HG03571 (cell line): Measurements from ENCODE around the gene PIBF1.
"Not testable (repeated sequence)": the region's sequence is repeated elsewhere in the genome, so short reads cannot be mapped to it uniquely, and the experiment has no call there.

Experiments
- ATAC-seq: cut with Tn5 transposase; IDR thresholded peaks from one replicate; pipeline ENCODE4 v1.9.1; 2021; ENCODE audit not compliant: unreplicated experiment

Gene PIBF1

DNA sequence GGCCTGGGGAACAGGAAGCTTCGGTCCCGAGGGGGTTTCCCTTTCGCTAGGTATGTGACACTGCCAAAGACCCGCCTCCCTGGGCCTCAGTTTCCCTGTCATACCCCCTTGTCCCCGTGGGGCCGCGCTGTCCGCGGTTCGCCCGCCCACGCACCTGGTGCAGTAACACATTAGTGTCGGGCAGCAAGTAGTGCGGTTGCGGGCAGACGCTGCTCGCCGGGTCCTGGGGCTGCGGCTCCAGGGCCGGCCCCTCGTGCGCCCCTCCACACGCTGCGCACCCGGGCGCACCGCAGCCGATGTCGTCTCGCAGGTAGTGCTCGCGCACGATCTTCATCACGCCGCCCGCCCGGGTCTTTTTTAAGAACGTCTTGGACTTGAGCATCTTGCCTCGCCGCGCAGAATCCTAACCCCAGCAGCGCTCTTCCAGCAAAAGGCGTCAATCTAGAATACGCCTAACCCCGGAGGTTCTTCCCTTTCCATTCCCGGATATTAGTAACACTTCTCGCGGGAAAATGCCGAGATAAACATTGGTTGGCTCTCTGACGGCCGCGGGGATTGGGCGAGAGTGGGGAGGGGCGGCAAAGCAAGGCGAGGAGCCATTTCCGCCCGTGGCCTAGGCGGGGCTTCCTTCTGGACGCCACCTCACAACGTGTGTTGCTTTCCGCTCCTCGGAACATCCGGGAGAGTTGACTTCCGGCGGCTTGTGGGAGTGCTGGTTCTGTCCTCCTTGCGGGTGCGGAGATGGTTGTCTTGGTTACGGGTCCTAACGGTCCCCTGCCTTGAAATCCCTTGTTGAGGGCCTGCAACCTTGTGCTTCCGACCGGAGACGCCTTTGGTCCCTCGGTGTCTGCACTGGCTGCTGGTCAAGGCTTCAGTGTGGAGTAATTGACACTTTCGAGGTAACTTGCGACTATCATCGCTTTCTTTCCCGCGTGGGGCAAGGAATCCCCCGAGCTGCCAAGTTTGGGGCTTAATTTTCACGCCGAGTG is at the start of gene PIBF1, which contains the start of gene DIS3:
Gene PIBF1, plus strand, starts transcription at position 683 of the 989 bp plus-strand sequence. CDS start 1,337 bp downstream, outside the sequence.
Gene DIS3, minus strand, starts transcription at position 450 of the 989 bp plus-strand sequence. Its CDS starts 68 bp downstream, at position 382.
- ATAC-seq = peak; percentile 97

DNA sequence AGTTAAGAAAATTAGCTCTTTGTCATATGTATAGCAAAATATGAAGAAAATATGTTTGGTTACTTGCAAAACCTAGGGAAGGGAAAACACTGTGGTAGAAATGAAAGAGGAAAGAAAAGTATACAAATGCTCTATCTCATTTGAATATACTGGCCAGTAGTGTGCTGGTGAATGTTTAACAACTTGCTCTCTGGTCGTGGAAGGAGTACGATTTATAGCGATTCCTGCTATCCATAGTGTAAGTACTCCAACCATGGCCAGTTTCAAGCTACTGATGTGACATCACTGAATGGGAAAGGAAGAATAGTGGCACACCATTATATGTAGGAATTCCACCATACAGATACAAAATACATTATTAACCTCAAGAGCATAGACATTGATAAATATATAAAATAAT is 44.9 kb upstream of the PIBF1 start:
- ATAC-seq = no peak

- ATAC-seq = no peak
Measured at GRCh38 chr13:72740015-72740414, 41.9 kb upstream of the PIBF1 start.

- ATAC-seq = no peak
Measured at GRCh38 chr13:72745260-72745659, 36.7 kb upstream of the PIBF1 start.

- ATAC-seq = no peak
Measured at GRCh38 chr13:72751220-72751619, 30.7 kb upstream of the PIBF1 start.

DNA sequence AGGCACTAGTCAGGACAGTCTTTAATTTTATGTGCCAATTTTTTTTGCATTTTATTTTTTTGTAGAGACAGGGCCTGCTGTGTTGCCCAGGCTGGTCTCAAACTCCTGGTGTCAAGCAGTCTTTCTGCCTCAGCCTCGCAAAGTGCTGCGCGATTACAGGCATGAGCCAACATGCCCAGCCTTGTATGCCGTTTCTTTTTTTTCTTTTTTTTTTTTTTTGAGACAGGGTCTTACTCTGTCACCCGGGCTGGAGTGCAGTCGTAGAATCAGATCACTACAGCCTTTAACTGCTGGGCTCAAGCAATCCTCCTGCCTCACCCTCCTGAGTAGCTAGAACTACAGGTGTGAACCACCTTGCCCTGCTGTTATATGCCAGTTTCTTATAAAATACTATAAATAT is 27.8 kb upstream of the PIBF1 start:
- no peak for ATAC-seq

- ATAC-seq = no peak
Measured at GRCh38 chr13:72757792-72758535, 24.0 kb upstream of the PIBF1 start.

GRCh38 chr13:72760189-72760588 is 21.7 kb upstream of the PIBF1 start:
- ATAC-seq = no peak

GRCh38 chr13:72763411-72763810 is 18.5 kb upstream of the PIBF1 start:
- ATAC-seq = no peak

- ATAC-seq = no peak
Measured at GRCh38 chr13:72774019-72774418, 7.9 kb upstream of the PIBF1 start.

- ATAC-seq = no peak
Measured at GRCh38 chr13:72782717-72783116, 784 bp downstream of the PIBF1 start.

GRCh38 chr13:72784679-72785078 is 2.7 kb downstream of the PIBF1 start:
- ATAC-seq = not testable (repeated sequence)

- ATAC-seq = no peak
Measured at GRCh38 chr13:72788831-72789230, 6.9 kb downstream of the PIBF1 start.

- no peak for ATAC-seq
Measured at GRCh38 chr13:72792640-72793039, 10.7 kb downstream of the PIBF1 start.

GRCh38 chr13:72798817-72799216 is 16.9 kb downstream of the PIBF1 start:
- no peak for ATAC-seq

DNA sequence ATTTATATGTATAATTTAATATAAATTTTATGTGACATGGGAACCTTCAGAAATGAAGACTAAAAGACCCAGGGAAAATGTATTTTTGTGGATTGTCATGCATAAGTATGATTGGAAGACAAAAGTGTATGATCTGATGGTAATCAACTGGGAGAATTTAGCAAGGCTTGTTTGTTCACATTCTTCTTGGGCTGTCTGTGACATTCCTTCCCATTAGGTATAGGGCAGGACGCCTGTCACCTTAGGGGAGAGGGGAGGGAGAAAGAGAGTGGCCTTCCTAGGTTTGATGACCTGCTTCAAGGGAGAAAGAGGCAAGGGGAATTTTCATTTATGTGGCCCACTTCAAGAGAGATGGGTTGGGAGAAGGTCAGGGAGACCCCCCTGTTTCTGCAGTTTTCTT is 22.4 kb downstream of the PIBF1 start:
- no peak for ATAC-seq

- ATAC-seq = no peak
Measured at GRCh38 chr13:72805676-72806346, 23.9 kb downstream of the PIBF1 start.

- ATAC-seq = not testable (repeated sequence)
Measured at GRCh38 chr13:72806514-72806913, 24.6 kb downstream of the PIBF1 start.

DNA sequence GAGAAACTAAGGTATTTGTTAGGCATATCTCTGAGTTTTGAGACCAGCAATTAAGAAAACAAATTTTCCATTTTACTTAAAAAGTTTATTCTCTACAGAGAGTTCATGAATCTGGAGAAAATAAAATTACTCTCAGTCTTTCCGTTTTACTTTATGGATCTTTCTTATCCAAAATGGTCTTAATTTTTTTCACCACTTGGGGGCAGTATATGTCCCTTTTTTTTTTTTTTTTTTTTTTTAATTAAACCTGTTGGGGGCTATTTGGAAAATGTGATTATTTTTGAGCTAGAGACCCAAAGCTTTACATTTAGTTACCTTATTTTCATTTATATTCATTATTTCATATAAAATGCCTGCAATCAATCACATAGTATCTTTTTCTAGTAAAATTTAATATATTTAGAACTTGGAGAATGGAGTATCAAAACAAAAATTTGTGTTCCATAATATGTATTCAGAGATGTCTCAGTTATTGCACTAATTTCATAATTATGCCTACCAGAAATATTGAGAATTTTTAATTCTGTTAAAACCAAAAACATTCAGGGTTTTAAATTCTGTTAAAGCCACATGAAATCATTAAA is 27.1 kb downstream of the PIBF1 start:
- no peak for ATAC-seq

DNA sequence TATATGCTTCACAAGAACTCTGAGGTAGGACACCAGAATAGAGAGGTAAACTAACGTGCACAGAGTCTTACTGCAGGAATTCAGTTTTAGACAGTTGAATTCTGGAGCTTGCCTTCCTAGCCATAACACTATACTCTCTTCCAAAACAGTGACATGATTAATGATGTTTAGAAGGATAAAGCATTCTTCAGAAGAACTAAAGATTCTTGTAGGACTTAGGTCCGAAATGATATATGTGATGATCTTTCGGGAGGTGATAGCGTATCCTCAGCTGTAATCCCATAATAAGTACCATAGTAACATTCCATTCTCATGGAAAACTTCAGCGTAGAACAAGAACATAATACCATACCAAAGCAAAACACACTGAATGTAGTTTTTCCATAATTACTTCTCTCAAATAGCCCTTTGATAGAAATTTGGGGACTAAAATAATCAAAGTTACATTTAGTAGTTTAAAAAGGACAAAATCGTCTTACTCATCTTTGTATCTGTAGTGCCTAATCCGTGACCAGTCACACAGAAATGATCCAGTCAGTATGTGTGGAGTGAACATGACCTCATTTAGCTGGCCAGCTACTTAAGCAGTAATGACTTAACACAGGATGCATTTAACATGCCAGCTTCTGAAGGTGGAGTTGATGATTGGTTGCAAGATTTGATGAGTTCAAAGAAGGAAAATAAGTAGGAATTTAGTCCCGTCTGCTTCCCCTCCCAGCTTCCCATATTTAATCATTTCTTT is 38.4 kb downstream of the PIBF1 start:
- ATAC-seq = no peak
